Measurements from ENCODE around the gene KANK4. TPM values are rescaled to one million over a fixed set of nuclear protein-coding genes. Genes with fewer than 3 reads are reported as not detected.

The KANK4 gene
- 1 to 10 TPM; 1.9 to 8.1 (median 2.4) TPM for polyA plus RNA-seq

- 1% methylated on average over 73 to 84 of the region's 84 CpGs for WGBS, 3 donors
- H3K27ac ChIP-seq (ENCODE audit: low read depth, low read length) = no peak within 1 kb of the TSS
Measured at GRCh38 chr1:62318756-62319544, at the start of gene KANK4. Gene KANK4, minus strand, starts transcription at chr1:62319434. Its CDS starts 37,870 bp downstream, at chr1:62281564.

- H3K27ac ChIP-seq (ENCODE audit: low read depth, low read length) = no peak overlapping the region
- WGBS, 3 donors = 81 to 89% (median 85%) methylated on average over 6 of the region's 6 CpGs
Measured at GRCh38 chr1:62368989-62369388, 49.8 kb upstream of the KANK4 start.

- WGBS, 3 donors = 86 to 90% (median 89%) methylated on average over 7 of the region's 7 CpGs
- no peak overlapping the region for H3K27ac ChIP-seq (ENCODE audit: low read depth, low read length)
Measured at GRCh38 chr1:62367005-62367557, 47.8 kb upstream of the KANK4 start.

- H3K27ac ChIP-seq (ENCODE audit: low read depth, low read length) = no peak overlapping the region
Measured at GRCh38 chr1:62364721-62365120, 45.5 kb upstream of the KANK4 start.

- 28 to 79% (median 75%) methylated on average over 3 of the region's 3 CpGs for WGBS, 3 donors
- no peak overlapping the region for H3K27ac ChIP-seq (ENCODE audit: low read depth, low read length)
Measured at GRCh38 chr1:62362926-62363325, 43.7 kb upstream of the KANK4 start.

GRCh38 chr1:62362061-62362917 lies 43.1 kb upstream of the KANK4 start:
- WGBS, 3 donors = 37 to 77% (median 65%) methylated on average over 11 of the region's 11 CpGs
- H3K27ac ChIP-seq (ENCODE audit: low read depth, low read length) = no peak overlapping the region

GRCh38 chr1:62361431-62361830 lies 42.2 kb upstream of the KANK4 start:
- 50 to 87% (median 87%) methylated on average over 4 of the region's 4 CpGs for WGBS, 3 donors
- H3K27ac ChIP-seq (ENCODE audit: low read depth, low read length) = no peak overlapping the region

- 81 to 92% (median 91%) methylated on average over 11 of the region's 11 CpGs for WGBS, 3 donors
- H3K27ac ChIP-seq (ENCODE audit: low read depth, low read length) = no peak overlapping the region
Measured at GRCh38 chr1:62358665-62359373, 39.6 kb upstream of the KANK4 start.

GRCh38 chr1:62357916-62358315 lies 38.7 kb upstream of the KANK4 start:
- WGBS, 3 donors = 92 to 94% (median 92%) methylated on average over 6 of the region's 6 CpGs

GRCh38 chr1:62356257-62356835 lies 37.1 kb upstream of the KANK4 start:
- WGBS, 3 donors = 91 to 97% (median 91%) methylated on average over 1 of the region's 1 CpG

More at GRCh38 chr1:62357916-62358315, 38.7 kb upstream of the KANK4 start:
- H3K27ac ChIP-seq (ENCODE audit: low read depth, low read length) = no peak overlapping the region

GRCh38 chr1:62355095-62355494 lies 35.9 kb upstream of the KANK4 start:
- H3K27ac ChIP-seq (ENCODE audit: low read depth, low read length) = no peak overlapping the region
- WGBS, 3 donors = 87 to 94% (median 90%) methylated on average over 8 of the region's 8 CpGs

More at GRCh38 chr1:62356257-62356835, 37.1 kb upstream of the KANK4 start:
- H3K27ac ChIP-seq (ENCODE audit: low read depth, low read length) = no peak overlapping the region

- 60 to 77% (median 67%) methylated on average over 3 of the region's 3 CpGs for WGBS, 3 donors
Measured at GRCh38 chr1:62353853-62354252, 34.6 kb upstream of the KANK4 start.

GRCh38 chr1:62352387-62352786 lies 33.2 kb upstream of the KANK4 start:
- 79 to 90% (median 82%) methylated on average over 4 of the region's 4 CpGs for WGBS, 3 donors
- H3K27ac ChIP-seq (ENCODE audit: low read depth, low read length) = no peak overlapping the region

More at GRCh38 chr1:62353853-62354252, 34.6 kb upstream of the KANK4 start:
- no peak overlapping the region for H3K27ac ChIP-seq (ENCODE audit: low read depth, low read length)

GRCh38 chr1:62349470-62350233 lies 30.4 kb upstream of the KANK4 start:
- 88 to 92% (median 90%) methylated on average over 2 of the region's 2 CpGs for WGBS, 3 donors
- H3K27ac ChIP-seq (ENCODE audit: low read depth, low read length) = no peak overlapping the region

- 88 to 92% (median 90%) methylated on average over 4 of the region's 4 CpGs for WGBS, 3 donors
Measured at GRCh38 chr1:62346886-62347285, 27.7 kb upstream of the KANK4 start.

GRCh38 chr1:62343911-62344310 lies 24.7 kb upstream of the KANK4 start:
- WGBS, 3 donors = 88 to 98% (median 91%) methylated on average over 5 of the region's 5 CpGs
- H3K27ac ChIP-seq (ENCODE audit: low read depth, low read length) = no peak overlapping the region

More at GRCh38 chr1:62346886-62347285, 27.7 kb upstream of the KANK4 start:
- H3K27ac ChIP-seq (ENCODE audit: low read depth, low read length) = no peak overlapping the region

- 90 to 99% (median 93%) methylated on average over 3 of the region's 3 CpGs for WGBS, 3 donors
- H3K27ac ChIP-seq (ENCODE audit: low read depth, low read length) = no peak overlapping the region
Measured at GRCh38 chr1:62342270-62342669, 23.0 kb upstream of the KANK4 start.
